Measurements from ENCODE around the gene SPDEF. TPM values are rescaled to one million over a fixed set of nuclear protein-coding genes. Genes with fewer than 3 reads are reported as not detected.

SPDEF gene
- total RNA-seq, 1 experiment from 2014 or later: not detected

GRCh38 chr6:34494973-34495372 is 61.2 kb downstream of the SPDEF start:
- H3K36me3 ChIP-seq: no peaks in the 10 kb centered on the region
- no peak overlapping the region for H3K4me3 ChIP-seq
- H3K27me3 ChIP-seq: no peaks in the 10 kb centered on the region
- no peak for DNase-seq
- H3K9me3 ChIP-seq: no peaks in the 10 kb centered on the region

- no peak for DNase-seq
- H3K4me3 ChIP-seq: no peak overlapping the region
- H3K27me3 ChIP-seq: no peaks in the 10 kb centered on the region
- no peaks in the 10 kb centered on the region for H3K36me3 ChIP-seq
- H3K9me3 ChIP-seq: no peaks in the 10 kb centered on the region
Measured at GRCh38 chr6:34493344-34493743, 62.8 kb downstream of the SPDEF start.

GRCh38 chr6:34491091-34491430 is 65.1 kb downstream of the SPDEF start:
- H3K36me3 ChIP-seq: no peaks in the 10 kb centered on the region
- H3K4me3 ChIP-seq: no peak overlapping the region
- DNase-seq: peak; percentile 35

GRCh38 chr6:34490390-34491090 is 65.6 kb downstream of the SPDEF start:
- H3K4me3 ChIP-seq: no peak overlapping the region
- H3K36me3 ChIP-seq: no peaks in the 10 kb centered on the region
- H3K9me3 ChIP-seq: no peaks in the 10 kb centered on the region
- no peaks in the 10 kb centered on the region for H3K27me3 ChIP-seq
- no peak for DNase-seq

More at GRCh38 chr6:34491091-34491430, 65.1 kb downstream of the SPDEF start:
- H3K9me3 ChIP-seq: no peaks in the 10 kb centered on the region
- H3K27me3 ChIP-seq: no peaks in the 10 kb centered on the region

GRCh38 chr6:34489207-34489805 is 66.8 kb downstream of the SPDEF start:
- H3K36me3 ChIP-seq: no peaks in the 10 kb centered on the region
- H3K9me3 ChIP-seq: no peaks in the 10 kb centered on the region
- H3K4me3 ChIP-seq: no peak overlapping the region
- no peak for DNase-seq
- no peaks in the 10 kb centered on the region for H3K27me3 ChIP-seq

Other genes starting within 250 kb of the SPDEF start
- 2.6 and 6.2 TPM in 2 replicates for gene NUDT3, start 163.7 kb downstream of the SPDEF start, total RNA-seq (2014; rRNA removed; shearing (Covaris generic); ENCODE audit: low replicate concordance)
- 2,114 and 2,633 TPM in 2 replicates for gene RPS10, start 130.3 kb downstream of the SPDEF start, total RNA-seq (2014; rRNA removed; shearing (Covaris generic); ENCODE audit: low replicate concordance)
- gene PACSIN1, start 90.3 kb downstream of the SPDEF start, total RNA-seq (2014; rRNA removed; shearing (Covaris generic); ENCODE audit: low replicate concordance): not detected in 2 replicates
- 25.9 and 26.1 TPM in 2 replicates for gene ILRUN, start 140.4 kb upstream of the SPDEF start, total RNA-seq (2014; rRNA removed; shearing (Covaris generic); ENCODE audit: low replicate concordance)
- gene SNRPC, start 201.2 kb upstream of the SPDEF start, total RNA-seq (2014; rRNA removed; shearing (Covaris generic); ENCODE audit: low replicate concordance): 601 and 1,316 TPM in 2 replicates
- 19.2 and 25.0 TPM in 2 replicates for gene BLTP3A, start 235.8 kb upstream of the SPDEF start, total RNA-seq (2014; rRNA removed; shearing (Covaris generic); ENCODE audit: low replicate concordance)

Measured in MG63 (cell line).